GM21515 (cell line): ENCODE data around the gene EVA1A.

ENCODE experiments used
- ATAC-seq: cut with Tn5 transposase; IDR thresholded peaks from one replicate; pipeline ENCODE4 v1.9.1; 2021; ENCODE audit not compliant: unreplicated experiment

Gene EVA1A

GRCh38 chr2:75518638-75519465 is 41.9 kb downstream of the EVA1A start:
- no peak for ATAC-seq

DNA sequence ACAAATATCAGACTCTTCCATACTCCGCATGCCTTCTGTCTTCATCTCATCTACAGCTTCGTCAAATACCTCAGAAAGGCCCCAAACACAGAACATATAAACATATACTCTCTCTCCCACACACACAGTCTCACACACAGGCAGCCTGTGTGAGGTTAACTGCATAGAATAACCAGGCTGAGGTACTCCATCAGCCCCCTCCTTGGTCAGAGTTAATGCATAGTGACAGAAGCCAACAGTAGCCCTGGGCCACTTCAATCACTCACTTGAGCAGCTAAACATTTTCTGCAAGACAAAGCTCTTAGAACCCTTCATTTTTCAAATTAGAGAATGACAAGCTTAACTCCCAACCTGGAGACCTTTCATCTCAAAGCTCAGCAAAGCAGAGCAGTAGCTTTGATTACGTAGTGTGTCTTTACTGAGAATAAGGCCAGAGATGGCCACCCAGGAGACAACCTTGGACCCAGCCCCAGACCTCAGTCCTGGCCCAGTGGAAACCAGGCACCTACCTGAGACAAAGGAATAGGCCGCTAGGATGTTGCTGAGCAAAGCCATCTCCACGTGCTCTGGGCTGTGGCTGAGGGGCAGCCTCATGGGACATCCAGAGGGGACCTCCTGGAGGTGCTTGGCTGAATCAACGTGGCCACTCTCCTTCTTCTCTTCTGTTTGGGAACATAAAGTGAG is 43.0 kb downstream of the EVA1A start:
- ATAC-seq: no peak

- ATAC-seq: no peak
Observed at GRCh38 chr2:75516378-75517360, 44.1 kb downstream of the EVA1A start.

GRCh38 chr2:75515584-75516368 is 45.0 kb downstream of the EVA1A start:
- ATAC-seq: no peak

DNA sequence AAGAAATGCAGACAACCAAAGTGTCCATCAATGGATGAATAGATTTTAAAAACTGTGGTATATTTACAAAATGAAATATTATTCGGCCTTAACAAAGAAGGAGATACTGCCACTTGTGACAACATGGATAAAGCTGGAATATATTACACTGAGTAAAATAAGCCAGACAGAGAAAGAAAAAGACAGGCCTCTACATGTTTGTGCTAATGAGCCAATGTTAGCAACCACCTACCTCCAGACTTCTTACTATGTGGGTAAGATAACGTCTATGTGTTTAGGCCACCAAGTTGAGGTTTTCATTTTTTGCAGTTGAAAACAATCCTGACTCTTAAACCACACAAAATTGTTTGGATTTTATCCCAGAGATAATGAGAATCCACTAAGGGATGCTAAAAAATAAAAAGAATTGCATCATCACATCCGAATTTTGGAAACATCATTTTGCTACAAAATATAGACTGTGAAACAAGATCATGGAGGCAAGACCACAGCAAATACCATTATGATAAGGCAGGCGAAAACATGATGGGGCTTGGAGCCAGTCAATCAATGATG is 47.0 kb downstream of the EVA1A start:
- ATAC-seq: no peak

GRCh38 chr2:75512455-75513212 is 48.1 kb downstream of the EVA1A start:
- ATAC-seq: no peak

DNA sequence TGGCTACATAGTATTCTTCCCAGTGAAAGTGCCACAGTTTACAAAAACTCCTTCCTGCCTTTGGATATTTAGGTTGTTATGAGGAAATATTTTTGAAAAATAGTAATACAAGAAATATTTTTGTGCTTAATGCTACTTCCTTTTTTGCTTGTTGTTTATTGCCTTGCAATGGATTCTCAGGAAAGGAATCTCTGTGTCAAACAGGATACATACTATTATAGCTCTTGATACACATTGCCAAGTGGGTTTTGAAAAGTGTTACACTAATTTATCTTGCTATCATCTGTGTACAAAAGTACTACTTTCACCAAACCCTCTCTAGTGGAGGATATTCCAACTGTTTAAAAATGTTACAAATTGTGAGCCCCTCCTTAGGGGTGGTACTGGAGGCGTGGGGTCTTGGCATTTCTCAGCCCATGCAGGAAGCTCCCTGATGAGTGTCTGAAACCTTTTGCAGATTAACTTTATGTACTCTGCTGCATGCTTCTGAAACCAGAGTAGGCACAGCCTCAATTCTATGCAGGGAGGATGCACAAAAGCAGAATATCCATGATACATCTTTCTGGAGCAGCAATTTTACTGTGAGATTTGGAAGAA is 54.5 kb downstream of the EVA1A start:
- no peak for ATAC-seq

GRCh38 chr2:75505012-75505411 is 55.7 kb downstream of the EVA1A start:
- no peak for ATAC-seq

GRCh38 chr2:75503048-75503607 is 57.6 kb downstream of the EVA1A start:
- ATAC-seq: no peak

DNA sequence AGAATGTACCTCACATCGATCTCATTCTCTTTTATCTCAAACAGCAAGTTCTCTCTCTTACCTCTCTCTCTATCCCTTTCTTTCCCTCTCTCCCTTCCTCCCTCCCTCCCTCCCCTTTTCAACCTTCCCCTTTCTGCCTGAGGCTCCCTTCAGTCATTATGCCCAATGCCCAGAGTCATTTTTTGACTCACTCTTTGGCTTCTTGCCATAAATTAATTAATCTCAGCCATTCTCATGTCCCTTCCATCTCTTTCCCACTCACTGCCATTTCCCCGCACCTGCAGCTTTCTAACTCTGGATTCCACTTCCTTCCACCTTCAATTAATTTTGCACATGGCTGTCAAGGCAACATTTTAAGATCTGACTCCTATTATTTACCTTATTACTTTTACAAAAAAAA is 60.1 kb downstream of the EVA1A start:
- no peak for ATAC-seq

GRCh38 chr2:75499534-75499933 is 61.2 kb downstream of the EVA1A start:
- no peak for ATAC-seq

DNA sequence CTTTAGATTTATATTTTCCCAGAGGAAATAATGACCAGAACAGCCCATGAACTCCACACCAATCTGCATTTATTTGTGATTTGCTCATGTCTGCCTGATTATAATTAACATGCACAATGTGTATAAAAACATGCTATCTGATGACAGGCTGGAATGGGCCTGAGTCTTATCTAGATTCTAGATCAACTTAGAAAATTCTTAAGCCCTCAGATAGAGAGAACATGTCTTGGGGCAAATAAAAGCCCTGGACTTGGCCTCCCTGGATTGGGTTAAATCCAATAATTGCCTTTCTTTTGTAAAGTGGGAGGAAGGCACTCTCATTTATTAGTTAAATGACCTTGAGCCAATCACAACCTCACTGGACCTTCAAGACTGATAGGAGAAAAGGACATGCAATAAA is 61.8 kb downstream of the EVA1A start:
- no peak for ATAC-seq

DNA sequence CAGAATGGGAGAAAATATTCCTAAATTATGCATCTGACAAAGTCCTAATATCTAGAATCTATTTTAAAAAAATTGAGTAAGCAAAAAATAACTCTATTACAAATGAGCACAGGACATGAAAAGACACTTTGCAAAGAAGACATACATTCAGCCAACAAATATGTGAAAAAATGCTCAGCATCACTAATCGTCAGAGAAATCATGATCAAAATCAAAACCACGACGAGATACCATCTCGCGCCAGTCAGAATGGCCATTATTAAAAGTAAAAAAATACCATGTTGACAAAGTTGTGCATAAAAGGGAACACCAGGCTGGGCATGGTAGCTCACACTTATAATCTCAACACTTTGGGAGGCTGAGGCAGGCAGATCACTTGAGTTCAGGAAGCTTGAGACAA is 63.5 kb downstream of the EVA1A start:
- no peak for ATAC-seq

DNA sequence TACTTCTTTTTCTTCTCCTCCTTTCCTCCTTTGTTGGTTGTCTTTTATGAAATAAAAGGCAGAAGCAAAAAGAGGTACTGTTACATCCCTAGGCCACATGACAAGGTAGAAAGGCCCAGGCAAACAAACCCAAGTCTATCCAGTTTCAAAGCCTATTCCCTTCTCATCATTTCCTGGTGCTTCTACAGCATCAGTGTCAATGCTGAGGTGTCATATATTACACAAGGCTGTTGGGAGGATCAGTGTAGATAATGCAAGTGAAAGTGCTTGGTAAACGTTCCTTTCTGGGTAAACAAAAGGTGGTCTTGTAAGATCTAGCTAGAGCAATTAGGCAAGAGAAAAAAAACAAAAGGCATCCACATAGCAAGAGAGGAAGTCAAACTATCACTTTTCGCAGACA is 64.9 kb downstream of the EVA1A start:
- no peak for ATAC-seq

DNA sequence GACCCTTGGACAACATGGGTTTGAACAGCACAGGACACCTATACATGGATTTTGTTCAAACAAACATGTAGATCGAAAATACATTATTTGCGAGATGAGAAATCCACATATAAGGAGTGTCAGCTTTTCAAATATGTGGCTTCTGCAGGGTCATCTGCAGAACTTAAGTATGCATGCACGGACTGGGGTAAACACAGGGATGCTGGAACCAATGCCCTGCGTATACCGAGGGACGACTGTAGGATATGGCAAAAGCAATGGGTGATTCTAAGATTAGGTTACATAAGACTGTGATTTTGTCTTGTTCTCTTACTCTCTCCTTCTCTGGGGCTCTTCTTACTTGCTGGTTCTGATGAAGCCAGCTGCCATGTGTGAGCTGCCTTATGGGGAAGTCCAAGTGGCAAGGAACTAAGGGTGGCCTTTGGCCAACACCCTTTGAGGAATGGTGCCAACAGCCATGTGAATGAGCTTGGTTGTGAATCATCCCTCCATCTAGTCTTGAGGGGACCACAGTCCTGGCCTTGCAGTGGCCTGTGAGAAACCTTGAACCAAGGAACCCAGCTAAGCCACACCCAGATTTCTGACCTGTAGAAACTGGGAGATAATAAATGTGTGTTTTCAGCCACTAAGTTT is 66.5 kb downstream of the EVA1A start:
- no peak for ATAC-seq

DNA sequence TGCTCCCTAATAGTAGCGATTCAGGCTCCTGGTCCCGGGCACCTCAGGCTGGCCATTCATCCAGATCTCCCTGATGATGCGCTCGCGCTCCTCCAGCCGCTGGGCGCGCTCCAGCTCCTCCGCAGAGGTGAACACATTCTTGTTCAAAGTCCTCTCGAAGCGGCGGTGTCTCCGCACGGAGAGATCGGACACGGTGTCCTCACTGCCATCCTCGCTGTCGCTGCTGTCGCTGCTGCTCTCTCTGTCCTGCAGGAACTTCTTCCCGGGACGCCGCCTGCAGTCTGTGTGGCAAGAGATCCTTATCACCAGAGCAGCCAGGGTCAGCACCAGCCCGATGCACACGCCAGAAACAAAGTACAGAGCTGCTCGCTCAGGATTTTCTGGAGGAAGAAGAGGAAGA is 67.5 kb downstream of the EVA1A start:
- ATAC-seq: no peak

DNA sequence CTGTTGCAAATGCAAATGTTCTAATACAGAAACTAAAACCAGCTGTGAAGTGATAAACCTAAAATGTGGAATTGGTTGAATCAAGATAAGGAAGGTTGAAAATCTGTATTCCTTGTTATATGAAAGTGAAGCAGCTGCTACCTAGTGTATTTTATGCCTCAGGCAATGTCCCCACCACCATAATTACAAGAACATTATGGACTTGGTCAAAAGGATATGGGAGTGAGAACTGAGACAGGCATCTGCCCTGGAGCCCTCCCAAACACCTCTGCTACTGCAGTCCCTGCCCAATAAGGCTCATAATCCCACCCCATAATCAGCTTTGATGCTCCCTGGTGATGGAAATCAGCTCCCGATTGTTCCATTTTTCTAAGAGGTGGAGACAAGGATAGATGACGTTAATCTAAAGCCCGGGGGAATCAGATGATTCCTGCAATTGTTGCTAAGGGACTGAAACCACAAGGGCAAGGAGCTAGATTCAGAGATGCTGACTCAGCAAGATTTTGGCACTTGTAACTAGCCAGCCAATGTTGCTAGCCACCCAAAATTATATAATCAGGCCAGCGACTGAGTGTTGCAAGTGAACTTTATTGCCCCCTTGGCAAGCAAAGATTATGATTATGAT is 69.5 kb downstream of the EVA1A start:
- ATAC-seq: no peak

GRCh38 chr2:75489721-75490120 is 71.0 kb downstream of the EVA1A start:
- ATAC-seq: no peak
